Loucy (cell line): Measurements from ENCODE around the gene SYNPO.

Experiments
- CTCF ChIP-seq: fragments of 200-600 bp; sonication (generic); conservative IDR thresholded peaks from 2 replicates; pipeline ENCODE4 v1.5.1; 2014; ENCODE audit warnings: mild to moderate bottlenecking, antibody characterized with exemption, low read length
- EZH2phosphoT487 ChIP-seq: fragments of 200-600 bp; IDR thresholded peaks from 2 replicates; pipeline ENCODE4 v1.6.1; 2018; ENCODE audit warnings: antibody characterized with exemption, mild to moderate bottlenecking, moderate library complexity, borderline replicate concordance

GRCh38 chr5:150690760-150691159 lies 50.3 kb downstream of the SYNPO start:
- TF ChIP-seq CTCF = no peak
- no peak for TF ChIP-seq EZH2phosphoT487
